GM12878 (cell line): ENCODE data around the gene ZFC3H1. TPM values are rescaled to one million over a fixed set of nuclear protein-coding genes. Genes with fewer than 3 reads are reported as not detected.

Experiments
- BACH1 ChIP-seq: fragments of 450-650 bp; IDR thresholded peaks from 2 replicates; pipeline ENCODE4 v1.6.1; 2017; ENCODE audit warnings: mild to moderate bottlenecking, borderline replicate concordance
- BHLHE40 ChIP-seq, 2 experiments: fragments of 450-650 bp in 1 of 2; IDR thresholded peaks; 2 replicates each; pipeline ENCODE4 v1.6.1; 2011 to 2017; ENCODE audit warnings: low read depth in 2 of 2, borderline replicate concordance in 1 of 2, improper control_type of control experiment in 1 of 2, low read length in 1 of 2, mild to moderate bottlenecking in 1 of 2
- CREB1 ChIP-seq: IDR thresholded peaks from 2 replicates; pipeline ENCODE4 v1.6.1; 2012; ENCODE audit warnings: low read depth, mild to moderate bottlenecking, inconsistent platforms
- IRF4 ChIP-seq: IDR thresholded peaks from 2 replicates; pipeline ENCODE4 v1.6.1; 2011; ENCODE audit warnings: low read depth, low read length
- KAT2A ChIP-seq: conservative IDR thresholded peaks from 2 replicates; pipeline ENCODE4 v1.6.1; 2011; ENCODE audit warnings: low read depth, low read length; ENCODE audit not compliant: control insufficient read depth
- MEF2B ChIP-seq: fragments of 450-650 bp; IDR thresholded peaks from 2 replicates; pipeline ENCODE4 v1.6.1; 2018; ENCODE audit warnings: mild to moderate bottlenecking, moderate library complexity; ENCODE audit not compliant: partially characterized antibody, poor library complexity, severe bottlenecking
- MYC ChIP-seq: IDR thresholded peaks from 2 replicates; pipeline ENCODE4 v1.6.1; 2011; ENCODE audit warnings: mild to moderate bottlenecking, low read length, moderate library complexity, inconsistent platforms; ENCODE audit not compliant: insufficient read depth, insufficient replicate concordance, insufficient read length, severe bottlenecking
- PML ChIP-seq: IDR thresholded peaks from 2 replicates; pipeline ENCODE4 v1.6.1; 2012; ENCODE audit warnings: low read length, inconsistent platforms
- POU2F2 ChIP-seq: IDR thresholded peaks from 3 replicates; pipeline ENCODE4 v1.6.1; 2011; ENCODE audit warnings: low read depth, mild to moderate bottlenecking, low read length, borderline replicate concordance
- RB1 ChIP-seq: fragments of 450-650 bp; formaldehyde crosslinking; IDR thresholded peaks from 2 replicates; pipeline ENCODE4 v1.6.1; 2017; ENCODE audit warnings: mild to moderate bottlenecking, borderline replicate concordance
- SIX5 ChIP-seq: IDR thresholded peaks from 2 replicates; pipeline ENCODE4 v1.6.1; 2011; ENCODE audit warnings: mild to moderate bottlenecking, low read depth, low read length, moderate library complexity; ENCODE audit not compliant: severe bottlenecking
- SMAD1 ChIP-seq: fragments of 450-650 bp; IDR thresholded peaks from 2 replicates; pipeline ENCODE4 v1.6.1; 2018; ENCODE audit warnings: mild to moderate bottlenecking, low read depth; ENCODE audit not compliant: partially characterized antibody
- SPI1 ChIP-seq: IDR thresholded peaks from 2 replicates; pipeline ENCODE4 v1.6.1; 2011; ENCODE audit warnings: low read depth, mild to moderate bottlenecking, low read length, moderate library complexity, borderline replicate concordance; ENCODE audit not compliant: insufficient read depth
- SREBF2 ChIP-seq: IDR thresholded peaks from 2 replicates; pipeline ENCODE4 v1.6.1; 2012; ENCODE audit warnings: mild to moderate bottlenecking, low read length
- STAT1 ChIP-seq: fragments of 450-650 bp; conservative IDR thresholded peaks from 2 replicates; pipeline ENCODE4 v1.6.1; 2014; ENCODE audit warnings: antibody characterized with exemption, mild to moderate bottlenecking
- STAT3 ChIP-seq: IDR thresholded peaks from 2 replicates; pipeline ENCODE4 v1.6.1; 2011; ENCODE audit warnings: low read depth, low read length, improper control_type of control experiment
- TARDBP ChIP-seq: IDR thresholded peaks from 2 replicates; pipeline ENCODE4 v1.6.1; 2016; ENCODE audit warnings: borderline replicate concordance
- YBX1 ChIP-seq: fragments of 450-650 bp; IDR thresholded peaks from 2 replicates; pipeline ENCODE4 v1.6.1; 2016; ENCODE audit warnings: antibody characterized with exemption
- ZNF24 ChIP-seq: fragments of 450-650 bp; IDR thresholded peaks from 2 replicates; pipeline ENCODE4 v1.6.1; 2017; ENCODE audit warnings: antibody characterized with exemption, mild to moderate bottlenecking
- polyA plus RNA-seq, 11 experiments: library from polyadenylated mRNA; depleted of rRNA in 4 of 11; unstranded in 6 of 11; stranded (reverse) in 5 of 11; fragments of >200 nt; fragmentation: Nextera tagmentation in 4 of 11; fragmentation: Illumina TruSeq in 1 of 11; extraction: Ambion mirVana in 4 of 11; extraction: Trizol in 1 of 11; gene quantifications; 1 replicate in 1 of 11; 2 replicates in 10 of 11; pipeline versions ENCODE4 v1.2.1 to v1.2.3, GENCODE V29; 2011 to 2016; ENCODE audit warnings: inconsistent platforms in 2 of 11, missing spikeins in 2 of 11, low read depth in 1 of 11
- total RNA-seq, 4 experiments: library from RNA; depleted of rRNA in 3 of 4; stranded (reverse); fragments of >200 nt in 3 of 4; fragmentation: Illumina TruSeq in 1 of 4; extraction: Trizol in 1 of 4; gene quantifications; 2 replicates each; pipeline versions ENCODE4 v1.2.1 to v1.2.3, GENCODE V29; 2013 to 2021
- TF ChIP-seq, protein P1 (sequence below): fragments of 450-650 bp; IDR thresholded peaks from 2 replicates; pipeline ENCODE4 v1.6.1; 2016; ENCODE audit warnings: mild to moderate bottlenecking
- TF ChIP-seq, protein P2 (sequence below): fragments of 450-650 bp; IDR thresholded peaks from 2 replicates; pipeline ENCODE4 v1.6.1; 2016; ENCODE audit warnings: mild to moderate bottlenecking
- TF ChIP-seq, protein P3 (sequence below): IDR thresholded peaks from 2 replicates; pipeline ENCODE4 v1.6.1; 2012; ENCODE audit warnings: low read depth, low read length, improper control_type of control experiment
- TF ChIP-seq, protein P4 (sequence below): fragments of 450-650 bp; conservative IDR thresholded peaks from 2 replicates; pipeline ENCODE4 v1.6.1; 2017; ENCODE audit warnings: mild to moderate bottlenecking, moderate library complexity
- TF ChIP-seq, protein P5 (sequence below): fragments of 450-650 bp; IDR thresholded peaks from 2 replicates; pipeline ENCODE4 v1.6.1; 2017; ENCODE audit warnings: borderline replicate concordance

The ZFC3H1 gene
- total and polyA plus RNA-seq, 10 of the 15 experiments (the other 5 are each of a cell fraction or from before 2014, with no cell fraction given), result 11.2 to 88.7 (median 25.9) TPM

DNA sequence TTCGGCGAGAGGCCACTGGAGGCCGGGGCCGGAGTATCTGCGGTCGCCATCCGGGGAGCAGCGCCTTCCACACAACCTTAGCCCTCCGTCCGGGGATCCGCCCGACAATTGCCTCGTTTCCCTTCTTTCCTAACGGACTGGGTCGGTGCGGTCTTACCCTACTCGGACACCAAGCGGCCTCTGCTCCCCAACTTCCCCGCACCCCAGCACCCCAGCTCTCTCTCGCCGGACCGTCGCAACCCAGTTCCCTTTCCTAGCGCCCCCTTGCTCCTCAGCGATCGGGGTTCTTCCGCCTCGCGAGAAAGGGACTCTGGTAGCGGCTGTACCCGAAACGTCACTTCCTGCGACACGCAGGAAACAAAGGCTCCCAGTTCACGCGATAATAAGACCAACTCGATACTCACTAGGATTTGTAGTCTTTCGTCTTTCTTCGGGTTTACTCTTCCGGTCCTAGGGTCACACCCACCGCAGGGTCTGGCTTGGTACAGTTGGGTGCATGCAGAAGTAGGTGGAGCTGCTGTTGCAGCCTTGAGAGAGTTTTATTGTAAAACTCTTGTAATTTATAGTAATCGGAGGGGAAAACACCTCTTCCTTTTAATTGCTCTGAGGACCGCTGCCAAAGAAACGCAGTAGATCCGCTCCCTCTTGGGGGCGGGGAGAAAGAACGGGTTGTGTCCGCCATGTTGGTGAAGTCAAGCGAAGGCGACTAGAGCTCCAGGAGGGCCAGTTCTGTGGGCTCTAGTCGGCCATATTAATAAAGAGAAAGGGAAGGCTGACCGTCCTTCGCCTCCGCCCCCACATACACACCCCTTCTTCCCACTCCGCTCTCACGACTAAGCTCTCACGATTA lies at the start of gene ZFC3H1, which contains the start of gene THAP2 (continued):
- TF ChIP-seq, protein P1, sequence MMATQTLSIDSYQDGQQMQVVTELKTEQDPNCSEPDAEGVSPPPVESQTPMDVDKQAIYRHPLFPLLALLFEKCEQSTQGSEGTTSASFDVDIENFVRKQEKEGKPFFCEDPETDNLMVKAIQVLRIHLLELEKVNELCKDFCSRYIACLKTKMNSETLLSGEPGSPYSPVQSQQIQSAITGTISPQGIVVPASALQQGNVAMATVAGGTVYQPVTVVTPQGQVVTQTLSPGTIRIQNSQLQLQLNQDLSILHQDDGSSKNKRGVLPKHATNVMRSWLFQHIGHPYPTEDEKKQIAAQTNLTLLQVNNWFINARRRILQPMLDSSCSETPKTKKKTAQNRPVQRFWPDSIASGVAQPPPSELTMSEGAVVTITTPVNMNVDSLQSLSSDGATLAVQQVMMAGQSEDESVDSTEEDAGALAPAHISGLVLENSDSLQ, result peak; percentile 66
- TF ChIP-seq ZNF24 (0 out of 2 replicates have a peak, but pooled peaks have one; percentile 5), IRF4 (0 out of 2 replicates have a peak, but pooled peaks have one; percentile 12), SPI1 (peak; percentile 80; the same call in 1 of the 2 replicates), CREB1 (peak; percentile 96), BHLHE40 (IDR thresholded peaks at IDR 0.05; ENCODE audit: borderline replicate concordance in 1 of 2, low read depth in 2 of 2, low read length in 1 of 2) (no peak; a peak in 1 of 4 replicates), TARDBP (no peak), PML (peak; percentile 85; the same call in 1 of the 2 replicates), MYC (no peak), BACH1 (peak; percentile 72), RB1 (0 out of 2 replicates have a peak, but pooled peaks have one; percentile 77), MEF2B (no peak), POU2F2 (peak; percentile 89), KAT2A (no peak), YBX1 (no peak), SMAD1 (no peak), STAT1 (peak; percentile 78; the same call in 1 of the 2 replicates), SIX5 (peak; percentile 84), SREBF2 (no peak), STAT3 (no peak)
- TF ChIP-seq, protein P2, sequence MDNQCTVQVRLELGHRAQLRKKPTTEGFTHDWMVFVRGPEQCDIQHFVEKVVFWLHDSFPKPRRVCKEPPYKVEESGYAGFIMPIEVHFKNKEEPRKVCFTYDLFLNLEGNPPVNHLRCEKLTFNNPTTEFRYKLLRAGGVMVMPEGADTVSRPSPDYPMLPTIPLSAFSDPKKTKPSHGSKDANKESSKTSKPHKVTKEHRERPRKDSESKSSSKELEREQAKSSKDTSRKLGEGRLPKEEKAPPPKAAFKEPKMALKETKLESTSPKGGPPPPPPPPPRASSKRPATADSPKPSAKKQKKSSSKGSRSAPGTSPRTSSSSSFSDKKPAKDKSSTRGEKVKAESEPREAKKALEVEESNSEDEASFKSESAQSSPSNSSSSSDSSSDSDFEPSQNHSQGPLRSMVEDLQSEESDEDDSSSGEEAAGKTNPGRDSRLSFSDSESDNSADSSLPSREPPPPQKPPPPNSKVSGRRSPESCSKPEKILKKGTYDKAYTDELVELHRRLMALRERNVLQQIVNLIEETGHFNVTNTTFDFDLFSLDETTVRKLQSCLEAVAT, result peak; percentile 59
- TF ChIP-seq, protein P3, sequence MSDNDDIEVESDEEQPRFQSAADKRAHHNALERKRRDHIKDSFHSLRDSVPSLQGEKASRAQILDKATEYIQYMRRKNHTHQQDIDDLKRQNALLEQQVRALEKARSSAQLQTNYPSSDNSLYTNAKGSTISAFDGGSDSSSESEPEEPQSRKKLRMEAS, result no peak
- TF ChIP-seq, protein P4, sequence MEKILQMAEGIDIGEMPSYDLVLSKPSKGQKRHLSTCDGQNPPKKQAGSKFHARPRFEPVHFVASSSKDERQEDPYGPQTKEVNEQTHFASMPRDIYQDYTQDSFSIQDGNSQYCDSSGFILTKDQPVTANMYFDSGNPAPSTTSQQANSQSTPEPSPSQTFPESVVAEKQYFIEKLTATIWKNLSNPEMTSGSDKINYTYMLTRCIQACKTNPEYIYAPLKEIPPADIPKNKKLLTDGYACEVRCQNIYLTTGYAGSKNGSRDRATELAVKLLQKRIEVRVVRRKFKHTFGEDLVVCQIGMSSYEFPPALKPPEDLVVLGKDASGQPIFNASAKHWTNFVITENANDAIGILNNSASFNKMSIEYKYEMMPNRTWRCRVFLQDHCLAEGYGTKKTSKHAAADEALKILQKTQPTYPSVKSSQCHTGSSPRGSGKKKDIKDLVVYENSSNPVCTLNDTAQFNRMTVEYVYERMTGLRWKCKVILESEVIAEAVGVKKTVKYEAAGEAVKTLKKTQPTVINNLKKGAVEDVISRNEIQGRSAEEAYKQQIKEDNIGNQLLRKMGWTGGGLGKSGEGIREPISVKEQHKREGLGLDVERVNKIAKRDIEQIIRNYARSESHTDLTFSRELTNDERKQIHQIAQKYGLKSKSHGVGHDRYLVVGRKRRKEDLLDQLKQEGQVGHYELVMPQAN, result peak; percentile 73
- TF ChIP-seq, protein P5, sequence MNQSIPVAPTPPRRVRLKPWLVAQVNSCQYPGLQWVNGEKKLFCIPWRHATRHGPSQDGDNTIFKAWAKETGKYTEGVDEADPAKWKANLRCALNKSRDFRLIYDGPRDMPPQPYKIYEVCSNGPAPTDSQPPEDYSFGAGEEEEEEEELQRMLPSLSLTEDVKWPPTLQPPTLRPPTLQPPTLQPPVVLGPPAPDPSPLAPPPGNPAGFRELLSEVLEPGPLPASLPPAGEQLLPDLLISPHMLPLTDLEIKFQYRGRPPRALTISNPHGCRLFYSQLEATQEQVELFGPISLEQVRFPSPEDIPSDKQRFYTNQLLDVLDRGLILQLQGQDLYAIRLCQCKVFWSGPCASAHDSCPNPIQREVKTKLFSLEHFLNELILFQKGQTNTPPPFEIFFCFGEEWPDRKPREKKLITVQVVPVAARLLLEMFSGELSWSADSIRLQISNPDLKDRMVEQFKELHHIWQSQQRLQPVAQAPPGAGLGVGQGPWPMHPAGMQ, result peak; percentile 90
